GM18502 (cell line): ENCODE data around the gene RGR.
A peak's percentile ranks its signal among the peaks of the same experiment; 100 is the strongest.
"Not testable (repeated sequence)": the region's sequence is repeated elsewhere in the genome, so short reads cannot be mapped to it uniquely, and the experiment has no call there.

Experiments
- ATAC-seq: cut with Tn5 transposase; IDR thresholded peaks from one replicate; pipeline ENCODE4 v1.9.1; 2021; ENCODE audit warnings: mild to moderate bottlenecking; ENCODE audit not compliant: unreplicated experiment, poor library complexity

RGR gene

DNA sequence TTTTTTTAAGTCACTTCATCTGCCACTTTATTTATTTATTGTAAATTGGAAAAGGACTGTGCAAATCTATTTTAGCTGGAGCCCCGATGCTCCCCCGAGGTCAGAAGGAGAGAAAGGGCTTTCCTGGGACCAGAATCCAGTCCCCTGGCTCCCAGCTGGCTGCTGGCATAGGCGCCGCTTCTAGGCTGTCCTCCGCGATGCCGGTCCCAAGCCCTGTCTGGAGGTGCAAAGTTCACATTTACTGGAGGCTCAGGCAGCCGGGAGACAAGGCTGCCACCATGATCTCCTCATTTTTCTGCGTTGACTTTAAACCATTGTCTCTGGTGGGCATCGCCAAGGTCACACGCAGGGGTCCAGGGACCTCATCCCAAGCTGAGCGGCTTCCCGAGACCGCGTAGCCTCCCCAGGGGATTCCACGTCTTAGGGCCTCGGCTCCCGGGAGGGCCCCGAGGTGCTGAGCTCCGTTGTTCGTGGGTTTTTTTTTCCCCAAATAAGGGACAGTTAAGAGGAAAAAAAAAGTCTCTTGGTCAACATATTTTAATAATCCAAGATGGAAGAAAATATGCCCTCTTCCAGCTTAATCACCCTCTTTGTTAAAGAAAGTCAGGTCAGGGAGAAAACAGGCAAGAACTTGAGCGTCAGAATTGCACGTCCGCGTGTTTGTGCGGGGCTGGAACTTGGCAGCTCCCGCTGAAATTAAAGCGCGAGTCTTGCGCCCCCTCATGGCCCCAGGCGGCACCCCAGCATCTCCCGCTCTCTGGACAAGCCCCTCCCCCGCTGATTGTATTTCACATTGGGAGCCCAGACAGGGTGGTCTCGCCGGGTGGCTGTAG, 11.9 kb downstream of the RGR start:
- ATAC-seq: no peak

DNA sequence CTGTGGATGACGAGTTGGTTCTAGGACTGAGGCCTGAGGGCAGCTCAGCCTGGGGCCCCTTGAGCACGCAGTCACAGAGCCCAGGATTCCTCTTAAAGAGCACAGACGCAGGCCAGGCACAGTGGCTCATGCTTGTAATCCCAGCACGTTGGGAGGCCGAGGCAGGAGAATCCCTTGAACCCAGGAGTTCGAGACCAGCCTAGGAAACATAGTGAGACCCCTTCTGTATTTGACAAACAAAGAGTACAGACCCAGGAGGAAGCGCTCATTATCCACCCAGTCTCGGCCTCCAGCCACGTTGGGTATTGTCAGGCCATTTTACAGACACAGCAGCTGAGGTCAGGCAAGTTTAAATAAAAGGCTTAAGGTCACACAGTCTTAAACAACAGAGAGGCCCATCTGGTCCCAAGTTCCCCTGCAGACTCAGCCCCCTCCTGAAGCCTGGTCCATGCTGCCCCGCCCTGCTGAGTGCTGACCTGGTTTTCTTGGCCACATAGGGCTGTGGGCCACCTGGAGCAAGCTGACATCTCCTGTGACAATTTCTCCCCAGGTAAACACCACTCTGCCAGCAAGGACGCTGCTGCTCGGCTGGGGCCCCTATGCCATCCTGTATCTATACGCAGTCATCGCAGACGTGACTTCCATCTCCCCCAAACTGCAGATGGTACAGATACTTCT, 12.6 kb downstream of the RGR start:
- no peak for ATAC-seq

GRCh38 chr10:84258034-84258695, 13.3 kb downstream of the RGR start:
- ATAC-seq: no peak

DNA sequence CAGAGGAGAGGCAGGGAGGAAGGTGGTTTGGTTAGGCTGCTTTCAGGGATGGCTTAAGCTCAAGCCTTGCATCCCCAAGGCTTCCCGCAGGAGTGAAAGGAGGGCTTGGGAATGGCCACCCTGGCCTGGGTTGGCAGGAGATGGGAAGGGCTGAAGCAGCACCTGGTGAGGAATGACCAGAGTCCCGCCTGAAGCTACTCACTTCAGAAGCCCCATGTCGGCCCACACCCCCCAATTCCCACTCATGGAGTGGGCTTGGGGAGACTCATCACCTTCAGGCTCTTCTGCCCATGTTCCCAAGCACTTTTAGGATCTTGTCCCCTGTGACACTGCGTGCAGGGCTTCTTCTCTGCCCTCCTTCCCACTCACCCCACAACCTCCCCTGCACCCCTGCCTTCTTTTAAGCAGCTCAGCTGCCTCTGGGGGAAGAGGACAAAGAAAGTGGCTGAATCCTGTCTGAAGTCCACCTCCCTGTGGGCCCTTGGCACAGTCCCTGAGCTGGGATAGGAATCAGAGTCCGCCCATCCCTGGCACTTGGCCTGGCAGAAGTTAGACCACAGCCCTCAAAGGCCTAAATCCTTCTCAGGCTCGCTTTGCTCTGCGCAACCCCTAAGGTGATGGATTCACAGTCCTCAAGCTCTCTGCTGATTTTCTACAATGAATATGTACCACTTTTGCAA, 16.5 kb downstream of the RGR start:
- no peak for ATAC-seq

GRCh38 chr10:84262190-84262956, 17.5 kb downstream of the RGR start:
- no peak for ATAC-seq

DNA sequence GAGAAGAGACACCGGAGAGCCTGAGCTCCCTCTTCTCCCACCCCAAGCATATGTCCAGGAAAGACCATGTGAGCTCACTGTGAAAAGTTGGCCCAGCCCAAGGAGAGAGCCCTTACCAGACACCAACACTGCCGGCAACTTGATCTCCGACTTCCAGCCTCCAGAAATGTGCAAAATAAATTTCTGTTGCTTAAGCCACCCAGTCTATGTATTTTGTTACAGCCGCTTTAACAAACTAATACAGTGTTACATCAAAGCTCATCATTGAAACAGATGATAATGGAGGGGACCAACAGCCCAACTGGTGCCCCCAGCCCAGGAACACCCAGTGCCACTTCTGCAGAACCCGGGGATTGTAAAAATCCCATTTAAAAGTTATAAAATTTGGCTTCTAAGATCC, 18.9 kb downstream of the RGR start:
- ATAC-seq: no peak

DNA sequence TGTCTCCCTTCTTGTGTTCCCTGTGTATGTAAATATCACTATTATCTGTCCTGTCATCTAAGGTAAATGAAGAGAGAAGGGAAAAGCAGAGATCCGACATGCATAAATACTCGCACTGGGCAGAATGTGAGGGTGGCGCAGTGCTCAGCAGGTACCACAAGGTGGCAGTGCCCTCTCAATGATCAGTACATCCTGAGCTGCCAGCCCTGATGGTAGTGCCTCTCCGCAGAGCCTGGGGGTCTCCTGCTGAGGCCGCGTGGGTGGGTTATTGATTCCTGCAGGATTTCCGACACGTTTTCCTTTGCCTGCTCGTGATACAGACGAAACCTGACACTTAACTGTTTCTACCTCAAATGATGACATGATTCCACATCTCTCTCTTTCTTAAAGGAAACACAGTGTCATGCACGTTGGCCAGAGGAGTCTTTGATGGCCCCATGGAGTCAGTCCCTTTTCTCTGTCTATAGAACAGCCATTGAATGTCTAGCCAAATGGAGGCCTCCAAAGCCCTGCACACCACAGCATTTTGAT, 19.8 kb downstream of the RGR start:
- ATAC-seq: peak; percentile 96

- no peak for ATAC-seq
These were observed 20.6 kb downstream of the RGR start for GRCh38 chr10:84265418-84265817.

GRCh38 chr10:84267503-84268126, 22.8 kb downstream of the RGR start:
- ATAC-seq: peak; percentile 55

GRCh38 chr10:84269162-84269561, 24.3 kb downstream of the RGR start:
- ATAC-seq: no peak

GRCh38 chr10:84269773-84270172, 24.9 kb downstream of the RGR start:
- no peak for ATAC-seq

DNA sequence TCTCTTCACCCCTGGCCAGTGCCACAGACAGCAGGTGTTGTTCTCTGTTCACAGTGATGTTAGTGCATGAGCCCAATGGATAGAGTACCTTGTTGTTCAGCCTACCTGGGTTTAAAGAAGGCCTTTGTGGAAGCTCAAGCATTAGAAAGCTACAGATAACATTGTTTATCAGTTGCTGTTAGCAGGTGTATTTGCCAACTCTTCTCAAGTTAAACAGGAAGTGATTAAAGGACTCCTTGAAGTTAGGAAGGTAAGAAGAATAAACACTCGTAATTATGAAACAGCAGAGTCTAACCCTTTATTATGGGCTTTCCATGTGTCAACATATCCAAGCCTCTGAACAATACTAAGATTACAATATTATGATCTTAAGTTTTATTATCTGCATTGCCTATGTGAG, 25.9 kb downstream of the RGR start:
- ATAC-seq: no peak

- not testable (repeated sequence) for ATAC-seq
These were observed 35.1 kb downstream of the RGR start for GRCh38 chr10:84279876-84280475.

- no peak for ATAC-seq
These were observed 41.8 kb downstream of the RGR start for GRCh38 chr10:84286695-84287094.

GRCh38 chr10:84288151-84288550, 43.3 kb downstream of the RGR start:
- ATAC-seq: no peak

- ATAC-seq: no peak
These were observed 44.8 kb downstream of the RGR start for GRCh38 chr10:84289521-84290200.

- ATAC-seq: no peak
These were observed 45.4 kb downstream of the RGR start for GRCh38 chr10:84290235-84290634.

- no peak for ATAC-seq
These were observed 46.5 kb downstream of the RGR start for GRCh38 chr10:84291384-84291783.
